Neutrophil (primary cell): ENCODE results near the gene SYNC.
A peak's percentile ranks its signal among the peaks of the same experiment; 100 is the strongest.
"Not testable (repeated sequence)": the region's sequence is repeated elsewhere in the genome, so short reads cannot be mapped to it uniquely, and the experiment has no call there.

Experiments
- H3K27ac ChIP-seq: fragments of 200-600 bp; sonication (generic); 2 replicates; pipeline ENCODE4 v1.5.1; 2016; ENCODE audit warnings: mild to moderate bottlenecking, moderate library complexity
- H3K27me3 ChIP-seq: fragments of 200-600 bp; sonication (generic); 2 replicates; pipeline ENCODE4 v1.6.0; 2016; ENCODE audit warnings: mild to moderate bottlenecking
- H3K36me3 ChIP-seq: fragments of 200-600 bp; sonication (generic); 2 replicates; pipeline ENCODE4 v1.5.1; 2017
- H3K4me1 ChIP-seq, 2 experiments: fragments of 200-600 bp in 1 of 2; sonication (generic) in 1 of 2; 1 replicate in 1 of 2; 2 replicates in 1 of 2; pipeline versions ENCODE4 v1.5.1 to v1.6.1; 2013 to 2016; ENCODE audit warnings: low read depth in 1 of 2, low read length in 1 of 2, mild to moderate bottlenecking in 1 of 2, moderate library complexity in 1 of 2; ENCODE audit not compliant: control insufficient read depth in 1 of 2, insufficient read depth in 1 of 2
- H3K4me3 ChIP-seq, 2 experiments: fragments of 200-600 bp in 1 of 2; sonication (generic) in 1 of 2; 1 replicate in 1 of 2; 2 replicates in 1 of 2; pipeline ENCODE4 v1.5.1; 2013 to 2016; ENCODE audit warnings: low read depth in 1 of 2, low read length in 1 of 2, mild to moderate bottlenecking in 1 of 2, moderate library complexity in 1 of 2
- H3K9me3 ChIP-seq: fragments of 200-600 bp; sonication (generic); 2 replicates; pipeline ENCODE4 v1.5.1; 2016
- TF ChIP-seq, protein P1 (sequence below): fragments of 200-600 bp; sonication (generic); IDR thresholded peaks from 2 replicates; pipeline ENCODE4 v1.5.1; 2016; ENCODE audit warnings: antibody characterized with exemption

Gene SYNC

DNA sequence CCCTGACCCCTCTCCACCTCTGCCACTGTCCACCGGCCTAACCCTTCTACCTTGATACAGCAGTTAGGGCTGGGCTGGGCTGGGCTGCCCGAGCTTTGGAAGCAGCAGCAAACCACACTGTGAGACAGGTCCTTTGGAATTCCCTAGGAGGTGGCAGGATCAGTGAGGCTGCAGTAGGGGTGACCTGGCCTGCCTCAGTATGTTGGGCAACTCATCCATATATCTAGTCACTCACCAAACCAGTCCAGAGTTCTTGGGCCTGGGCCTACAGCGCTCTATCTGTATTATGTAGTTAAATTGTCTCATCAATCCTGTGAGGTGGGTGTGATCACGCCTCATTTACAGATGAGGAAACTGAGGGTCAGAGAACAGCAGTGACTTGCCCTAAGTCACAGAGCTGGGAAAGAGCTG is 13.3 kb upstream of the SYNC start:
- Histone ChIP-seq H3K36me3 (no peaks in the 10 kb centered on the region), H3K27me3 (peaks cover 14% of the 10 kb centered on the region), H3K27ac (no peak overlapping the region), H3K4me1 (peaks cover 14% of the 10 kb centered on the region in 2 experiments), H3K9me3 (no peaks in the 10 kb centered on the region), H3K4me3 (no peak overlapping the region)
- TF ChIP-seq, protein P1, sequence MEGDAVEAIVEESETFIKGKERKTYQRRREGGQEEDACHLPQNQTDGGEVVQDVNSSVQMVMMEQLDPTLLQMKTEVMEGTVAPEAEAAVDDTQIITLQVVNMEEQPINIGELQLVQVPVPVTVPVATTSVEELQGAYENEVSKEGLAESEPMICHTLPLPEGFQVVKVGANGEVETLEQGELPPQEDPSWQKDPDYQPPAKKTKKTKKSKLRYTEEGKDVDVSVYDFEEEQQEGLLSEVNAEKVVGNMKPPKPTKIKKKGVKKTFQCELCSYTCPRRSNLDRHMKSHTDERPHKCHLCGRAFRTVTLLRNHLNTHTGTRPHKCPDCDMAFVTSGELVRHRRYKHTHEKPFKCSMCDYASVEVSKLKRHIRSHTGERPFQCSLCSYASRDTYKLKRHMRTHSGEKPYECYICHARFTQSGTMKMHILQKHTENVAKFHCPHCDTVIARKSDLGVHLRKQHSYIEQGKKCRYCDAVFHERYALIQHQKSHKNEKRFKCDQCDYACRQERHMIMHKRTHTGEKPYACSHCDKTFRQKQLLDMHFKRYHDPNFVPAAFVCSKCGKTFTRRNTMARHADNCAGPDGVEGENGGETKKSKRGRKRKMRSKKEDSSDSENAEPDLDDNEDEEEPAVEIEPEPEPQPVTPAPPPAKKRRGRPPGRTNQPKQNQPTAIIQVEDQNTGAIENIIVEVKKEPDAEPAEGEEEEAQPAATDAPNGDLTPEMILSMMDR, result no peak

- no peak overlapping the region for H3K4me3 ChIP-seq
- no peaks in the 10 kb centered on the region for H3K36me3 ChIP-seq
- H3K9me3 ChIP-seq, result no peaks in the 10 kb centered on the region
- TF ChIP-seq, protein P1, result no peak
- peaks cover 14 to 16% of the 10 kb centered on the region in 2 experiments for H3K4me1 ChIP-seq
- no peak overlapping the region for H3K27ac ChIP-seq
- peaks cover 14% of the 10 kb centered on the region for H3K27me3 ChIP-seq
These were observed 11.7 kb upstream of the SYNC start for GRCh38 chr1:32714277-32714676.

GRCh38 chr1:32713081-32713480 is 10.5 kb upstream of the SYNC start:
- H3K4me3 ChIP-seq, result no peak overlapping the region
- H3K27ac ChIP-seq, result no peak overlapping the region
- H3K36me3 ChIP-seq, result no peaks in the 10 kb centered on the region
- no peaks in the 10 kb centered on the region for H3K9me3 ChIP-seq
- H3K4me1 ChIP-seq, result peaks cover 14 to 16% of the 10 kb centered on the region in 2 experiments
- H3K27me3 ChIP-seq, result peaks cover 14% of the 10 kb centered on the region
- TF ChIP-seq, protein P1, result no peak

DNA sequence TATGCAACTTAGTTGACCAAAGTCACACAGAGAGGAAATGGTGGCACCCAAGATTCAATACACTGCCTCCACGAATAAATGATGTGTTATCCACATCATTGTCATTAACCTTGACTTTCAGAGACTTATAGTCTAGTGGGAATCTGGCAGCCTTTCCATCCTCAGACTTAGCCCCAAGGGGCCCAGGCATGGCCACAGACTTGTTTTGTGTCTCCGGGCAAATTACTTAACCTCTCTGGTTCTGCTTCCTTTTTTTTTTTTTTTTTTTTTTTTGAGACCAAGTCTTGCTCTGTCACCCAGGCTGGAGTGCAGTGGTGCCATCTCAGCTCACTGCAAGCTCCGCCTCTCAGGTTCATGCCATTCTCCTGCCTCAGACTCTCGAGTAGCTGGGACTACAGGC is 8.7 kb upstream of the SYNC start:
- Histone ChIP-seq H3K27ac (peak overlapping the region; percentile 53), H3K27me3 (peaks cover 26% of the 10 kb centered on the region), H3K4me1 (peaks cover 14 to 16% of the 10 kb centered on the region in 2 experiments), H3K4me3 (peak overlapping the region in 1 of 2 experiments; percentile 49)
- H3K9me3 ChIP-seq, H3K36me3 ChIP-seq: not testable (repeated sequence)

- Histone ChIP-seq H3K9me3 (no peaks in the 10 kb centered on the region), H3K4me3 (no peak overlapping the region), H3K36me3 (no peaks in the 10 kb centered on the region), H3K27ac (no peak overlapping the region), H3K4me1 (peaks cover 14 to 16% of the 10 kb centered on the region in 2 experiments), H3K27me3 (peaks cover 43% of the 10 kb centered on the region)
- TF ChIP-seq, protein P1, result no peak
These were observed 6.9 kb upstream of the SYNC start for GRCh38 chr1:32709476-32709875.

GRCh38 chr1:32709075-32709474 is 6.5 kb upstream of the SYNC start:
- H3K4me1 ChIP-seq, result peaks cover 14 to 16% of the 10 kb centered on the region in 2 experiments
- H3K27ac ChIP-seq, result no peak overlapping the region
- no peaks in the 10 kb centered on the region for H3K9me3 ChIP-seq
- no peaks in the 10 kb centered on the region for H3K36me3 ChIP-seq
- H3K27me3 ChIP-seq, result peaks cover 47% of the 10 kb centered on the region
- TF ChIP-seq, protein P1, result no peak
- no peak overlapping the region for H3K4me3 ChIP-seq
